Measurements from ENCODE around the gene ANKRD33B.
"Not testable (repeated sequence)": the region's sequence is repeated elsewhere in the genome, so short reads cannot be mapped to it uniquely, and the experiment has no call there.

Gene ANKRD33B

DNA sequence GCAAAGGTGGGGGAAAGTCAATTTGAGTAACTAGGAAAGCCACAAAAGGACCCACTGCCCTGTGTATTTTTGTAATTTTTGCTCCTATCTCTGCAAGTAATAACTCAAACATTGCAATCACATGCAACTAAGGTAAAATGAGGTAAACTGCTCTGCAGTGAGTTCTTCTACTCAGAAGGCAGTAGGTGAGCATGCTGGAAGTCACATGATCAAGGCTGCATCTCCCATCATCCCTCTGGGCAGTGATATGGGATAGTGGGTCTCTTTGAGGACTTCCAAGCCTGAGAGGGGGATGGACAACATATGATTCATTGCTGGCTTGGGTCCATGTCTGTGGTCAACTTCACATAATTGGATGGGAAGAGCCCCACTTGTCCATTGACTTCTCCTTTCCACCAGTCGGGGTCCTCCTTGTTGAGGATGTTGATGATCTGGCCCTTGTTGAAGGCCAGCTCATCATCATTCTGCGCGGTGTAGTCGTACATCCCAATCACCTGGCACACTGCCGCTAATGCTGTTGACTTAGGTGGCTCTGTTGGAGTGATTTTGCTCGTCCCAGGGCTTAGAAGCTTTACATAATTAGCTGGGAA is 100.4 kb downstream of the ANKRD33B start:
- DNase-seq, result not testable (repeated sequence)

DNA sequence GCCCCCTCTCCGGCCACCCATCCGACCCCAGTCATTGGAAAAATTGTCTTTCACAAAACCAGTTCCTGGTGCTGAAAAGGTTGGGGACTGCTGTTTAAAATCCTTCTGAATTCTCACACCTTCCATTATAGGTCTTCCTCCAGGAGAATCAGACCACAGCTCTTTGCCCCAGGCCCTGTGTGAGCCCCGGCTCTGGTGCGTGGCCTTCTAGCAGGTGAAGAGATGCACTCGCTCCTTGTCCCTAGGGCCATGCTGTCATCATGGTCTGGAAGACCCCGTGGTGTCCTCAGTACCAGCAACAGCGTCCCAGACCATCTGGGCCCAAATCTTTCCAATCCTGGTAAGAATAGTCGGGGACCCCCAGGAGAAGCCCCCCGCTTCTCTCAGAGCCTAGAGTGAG is 101.9 kb downstream of the ANKRD33B start:
- DNase-seq, result no peak

DNA sequence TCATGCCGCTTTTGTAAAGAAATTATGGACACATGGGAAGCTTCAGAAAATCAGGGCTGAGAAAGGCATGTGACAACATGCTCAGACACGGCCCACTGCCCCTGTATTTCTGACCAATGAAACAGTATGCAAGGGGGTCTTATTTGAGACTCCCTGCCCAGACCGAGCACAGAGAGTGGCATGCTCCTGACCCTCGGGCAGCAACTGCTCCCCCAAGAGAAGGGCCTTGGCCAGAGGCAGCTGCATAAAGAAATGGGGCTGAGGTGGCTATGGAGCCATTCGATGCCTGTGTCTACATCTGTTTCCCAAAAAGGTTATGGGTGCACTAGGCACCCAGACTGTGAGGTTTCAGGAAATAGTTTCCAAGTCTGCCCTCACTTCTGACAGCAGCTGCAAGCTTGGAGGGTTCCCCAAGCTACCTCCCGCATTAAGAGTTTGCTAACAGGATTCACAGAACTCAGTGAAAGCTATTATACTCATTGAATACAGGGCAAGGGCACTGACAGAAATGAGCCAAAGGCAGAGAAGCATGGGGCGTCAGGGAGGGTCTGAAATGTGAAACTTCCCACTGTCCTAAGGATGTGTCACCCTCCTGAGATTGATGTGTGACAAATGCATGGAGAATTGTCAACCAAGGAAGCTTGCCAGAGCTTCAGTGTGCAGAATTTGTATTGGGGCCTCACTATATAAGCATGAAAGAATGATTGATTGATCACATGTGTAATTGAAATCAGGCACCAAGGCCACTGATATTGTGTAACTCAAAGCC is 102.8 kb downstream of the ANKRD33B start:
- no peak for DNase-seq

- DNase-seq, result no peak
Observed at GRCh38 chr5:10667431-10668057, 103.7 kb downstream of the ANKRD33B start.

GRCh38 chr5:10668697-10669096 is 104.8 kb downstream of the ANKRD33B start:
- DNase-seq, result no peak

DNA sequence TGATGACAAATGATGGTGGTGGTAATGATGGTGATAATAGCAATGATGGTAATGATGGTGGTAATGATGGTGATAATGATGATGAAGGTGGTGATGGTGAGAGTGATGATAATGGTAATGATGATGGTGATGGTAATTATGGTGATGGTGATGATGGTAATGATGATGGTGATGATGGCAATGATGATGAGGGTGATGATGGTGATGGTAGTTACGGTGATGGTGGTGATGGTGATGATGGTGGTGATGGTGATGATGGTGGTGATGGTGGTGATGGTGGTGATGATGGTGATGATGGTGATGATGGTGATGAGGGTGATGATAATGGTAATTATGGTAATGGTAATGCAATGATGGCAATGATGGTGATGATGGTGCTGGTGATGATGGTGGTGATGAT is 106.1 kb downstream of the ANKRD33B start:
- no peak for DNase-seq

DNA sequence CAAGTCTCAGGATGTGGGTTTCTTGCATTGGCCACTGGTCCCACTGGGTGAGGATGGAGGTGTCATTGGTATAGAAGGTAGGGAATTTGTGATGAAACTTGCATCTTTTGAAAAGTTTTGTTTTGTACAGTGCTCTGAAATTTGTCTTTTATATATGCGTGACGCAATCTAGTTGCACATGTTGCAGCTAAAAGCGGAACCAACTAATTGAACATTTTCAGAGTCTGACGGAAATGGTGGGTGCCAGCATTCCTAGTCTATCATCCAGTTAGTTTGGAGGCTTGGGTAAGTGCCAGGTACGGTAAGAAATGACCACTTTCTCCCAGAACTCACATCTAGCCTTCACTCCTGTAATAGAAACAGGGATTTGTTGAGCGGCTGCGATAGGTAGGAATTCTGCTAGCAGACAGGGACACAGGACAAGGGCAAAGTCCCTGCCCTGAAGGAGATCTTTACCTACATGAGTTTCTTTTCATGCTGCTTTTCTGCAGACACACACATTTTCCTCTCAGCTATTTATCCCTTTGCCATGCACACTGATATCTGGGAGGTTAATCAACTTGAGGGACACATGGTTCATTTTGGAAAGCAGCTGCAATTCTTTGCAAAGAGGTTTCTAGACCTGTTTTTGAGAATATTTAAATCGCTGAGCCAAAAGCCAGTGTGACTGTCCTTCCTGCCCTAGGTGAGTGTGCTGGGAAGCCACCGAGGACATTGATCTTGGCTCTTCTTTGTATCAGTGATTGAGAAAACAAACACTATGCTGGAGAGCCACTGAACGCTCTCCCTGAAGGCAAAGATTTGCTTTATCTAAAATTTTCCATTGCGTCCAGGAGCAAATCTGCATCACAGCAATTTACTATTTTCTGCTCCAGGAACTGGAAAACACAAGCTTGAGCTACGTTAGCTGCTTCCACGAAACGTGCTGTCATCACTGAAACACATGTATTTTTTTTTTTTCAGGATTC is 107.5 kb downstream of the ANKRD33B start:
- no peak for DNase-seq

DNA sequence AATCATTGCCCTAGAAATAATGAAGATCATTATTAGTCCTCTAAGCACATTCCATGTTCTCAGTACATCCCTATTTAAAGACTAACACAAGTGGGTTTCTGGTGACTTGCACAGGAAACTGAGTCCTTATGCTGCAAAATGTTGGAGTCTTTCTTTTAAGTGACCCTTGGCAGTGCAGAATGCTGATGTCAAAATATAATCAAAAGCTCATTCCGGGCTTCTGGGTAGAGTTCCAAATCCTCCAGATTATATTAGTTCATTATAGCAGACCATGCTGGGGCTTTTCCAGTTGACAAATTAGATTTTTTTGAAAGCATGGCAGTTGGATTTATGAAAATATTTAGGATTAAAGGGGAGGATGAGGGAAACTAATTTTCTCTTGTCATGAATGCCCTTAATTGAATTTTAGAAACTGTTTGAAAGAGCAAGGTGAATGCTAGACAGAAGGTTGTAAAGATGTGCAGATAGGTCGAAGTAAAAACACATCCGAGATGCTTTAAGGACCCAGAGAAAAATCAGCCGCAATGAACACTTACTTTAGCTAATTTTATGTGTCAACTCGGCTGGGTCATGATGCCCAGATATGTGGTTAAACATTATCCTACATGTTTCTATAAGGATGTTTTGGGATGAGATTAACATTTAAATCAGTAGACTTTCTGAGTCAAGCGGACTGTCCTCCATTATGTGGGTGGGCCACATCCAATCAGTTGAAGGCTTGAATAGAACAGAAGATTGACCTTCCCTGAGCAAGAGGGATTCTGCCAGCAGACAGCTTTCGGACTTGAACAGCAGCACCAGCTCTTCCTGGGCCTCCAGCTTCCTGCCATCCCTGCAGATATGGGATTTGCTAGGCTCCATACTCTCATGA is 108.5 kb downstream of the ANKRD33B start:
- no peak for DNase-seq

DNA sequence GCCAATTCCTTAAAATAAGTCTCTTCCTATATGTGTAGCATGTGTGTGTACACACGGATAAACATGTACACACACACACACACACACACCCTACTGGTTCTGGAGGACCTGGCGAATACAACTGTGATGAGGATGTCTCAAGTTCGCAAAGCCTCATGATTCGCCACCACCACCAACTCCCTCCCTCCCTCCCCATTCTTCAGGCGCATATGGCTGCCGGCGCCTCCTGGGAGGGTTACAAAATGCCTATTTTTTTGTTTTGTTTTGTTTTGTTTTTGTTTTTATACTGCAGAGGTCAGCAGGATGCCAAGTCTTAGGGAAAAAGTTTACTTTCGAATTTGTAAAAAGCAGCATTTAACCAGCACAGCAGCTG is 109.1 kb downstream of the ANKRD33B start:
- DNase-seq, result no peak

GRCh38 chr5:10673407-10673806 is 109.5 kb downstream of the ANKRD33B start:
- DNase-seq, result no peak

GRCh38 chr5:10674096-10674495 is 110.2 kb downstream of the ANKRD33B start:
- no peak for DNase-seq

GRCh38 chr5:10674582-10674981 is 110.7 kb downstream of the ANKRD33B start:
- no peak for DNase-seq

GRCh38 chr5:10675177-10675700 is 111.4 kb downstream of the ANKRD33B start:
- DNase-seq, result no peak

DNA sequence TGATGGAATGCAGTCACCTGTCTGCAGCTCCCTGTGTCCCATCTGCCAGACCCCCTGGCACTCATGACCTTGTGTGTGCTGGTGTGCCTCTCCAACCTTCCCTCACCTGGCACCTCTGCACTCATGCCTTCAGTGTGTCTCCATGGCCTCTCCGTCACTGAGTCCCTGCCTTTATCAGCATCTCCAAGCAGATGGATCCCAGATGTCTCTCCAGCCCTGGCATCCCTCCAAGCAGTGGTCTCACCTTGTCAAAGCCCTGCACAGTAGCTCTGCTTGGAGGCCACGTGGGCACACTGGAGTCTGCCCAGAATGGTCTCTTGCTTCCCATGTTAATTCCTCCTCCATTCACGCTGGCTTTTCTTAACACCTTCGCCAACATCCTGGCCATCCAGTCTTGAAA is 112.4 kb downstream of the ANKRD33B start:
- DNase-seq, result no peak

DNA sequence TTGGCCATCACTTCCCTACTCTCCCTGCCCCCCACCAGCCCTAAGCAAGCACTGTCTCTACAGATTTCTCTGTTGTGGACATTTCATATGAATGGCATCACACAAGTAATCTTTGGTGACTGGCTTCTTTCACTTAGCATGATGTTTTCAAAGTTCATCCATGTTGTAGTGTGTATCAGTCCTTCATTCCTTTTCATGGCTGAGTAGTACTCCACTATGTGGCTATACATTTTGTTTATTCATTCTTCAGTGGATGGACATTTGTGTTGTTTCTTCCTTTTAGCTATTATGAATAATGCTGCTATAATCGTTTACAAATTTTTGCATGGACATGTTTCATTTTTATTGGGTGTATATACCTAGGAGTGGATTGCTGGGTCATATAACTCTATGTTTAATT is 113.1 kb downstream of the ANKRD33B start:
- no peak for DNase-seq

DNA sequence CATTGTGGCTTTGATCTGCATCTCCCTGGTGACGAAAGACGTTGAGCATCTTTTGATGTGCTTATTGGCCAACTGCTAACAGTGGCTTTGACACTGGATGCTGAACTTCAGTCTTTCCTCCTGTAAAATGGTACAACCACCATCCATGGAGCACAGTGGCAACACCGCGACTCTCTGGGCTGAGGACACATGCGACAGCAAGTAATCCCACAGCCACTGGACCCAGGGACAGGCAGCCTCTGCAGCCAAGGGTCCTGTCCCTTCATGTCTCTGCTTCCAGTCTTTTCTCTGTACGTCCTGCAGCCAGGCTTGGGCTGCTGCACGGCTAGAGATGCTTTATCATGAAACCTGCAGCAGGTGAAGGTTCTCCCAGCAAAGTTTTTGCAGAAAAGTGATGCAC is 113.7 kb downstream of the ANKRD33B start:
- DNase-seq, result no peak

DNA sequence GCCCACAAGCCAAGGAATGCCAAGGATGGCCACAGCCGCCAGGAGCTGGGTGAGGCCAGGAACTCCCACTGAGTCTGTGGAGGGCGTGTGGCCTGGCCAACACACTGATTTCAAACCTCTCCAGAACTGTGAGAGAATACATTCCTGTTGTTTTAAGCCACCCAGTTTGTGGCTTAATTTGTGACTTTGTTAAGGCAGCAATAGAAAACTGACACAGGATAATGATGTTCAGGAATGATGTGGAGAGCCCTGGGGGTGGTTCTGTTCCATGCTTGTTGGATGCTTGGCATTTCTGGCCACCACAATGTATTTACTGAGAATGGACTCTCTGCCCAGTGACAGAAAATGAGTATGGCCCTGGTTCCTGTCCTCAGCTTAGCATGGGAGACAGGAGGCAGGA is 114.4 kb downstream of the ANKRD33B start:
- no peak for DNase-seq

GRCh38 chr5:10679336-10679988 is 115.6 kb downstream of the ANKRD33B start:
- DNase-seq, result no peak

DNA sequence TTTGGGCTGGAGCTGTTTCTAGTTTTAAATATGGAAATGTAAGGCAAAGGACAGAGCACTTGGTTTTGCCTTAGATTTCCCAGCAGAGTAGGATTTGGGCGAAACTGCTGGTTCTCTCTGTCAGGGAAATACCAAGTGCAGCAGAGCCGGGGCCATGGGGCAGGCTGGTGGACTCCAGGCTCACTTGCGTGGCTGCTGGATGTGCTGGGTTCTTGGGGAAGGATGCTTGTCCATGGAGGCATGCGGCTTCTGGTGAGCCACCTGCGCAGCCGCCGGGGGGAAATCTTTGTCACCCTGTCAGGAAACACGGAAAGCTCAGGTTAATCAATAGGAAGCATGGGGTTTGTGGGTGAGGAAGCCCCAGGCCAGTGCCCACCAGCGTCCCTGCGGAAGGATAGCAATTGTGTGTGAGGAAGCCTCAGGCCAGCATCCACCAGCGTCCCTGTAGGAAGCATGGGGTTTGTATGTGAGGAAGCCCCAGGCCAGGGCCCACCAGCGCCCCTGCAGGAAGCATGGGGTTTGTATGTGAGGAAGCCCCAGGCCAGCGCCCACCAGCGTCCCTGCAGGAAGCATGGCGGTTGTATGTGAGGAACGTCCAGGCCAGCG is 117.1 kb downstream of the ANKRD33B start:
- DNase-seq, result no peak

- no peak for DNase-seq
Observed at GRCh38 chr5:10681731-10682679, 118.1 kb downstream of the ANKRD33B start.
